SJCRH30 (cell line): ENCODE results near the gene CRYGN. TPM values are rescaled to one million over a fixed set of nuclear protein-coding genes. Genes with fewer than 3 reads are reported as not detected.

Experiments
- DNase-seq, 2 experiments: peaks; one replicate each; pipeline ENCODE4 v3.0.0-alpha.2; 2015 to 2020
- H3K27ac ChIP-seq: fragments of 250-450 bp; sonication (Bioruptor Pico); 2 replicates; pipeline ENCODE4 v1.5.1; 2020; ENCODE audit warnings: mild to moderate bottlenecking, moderate library complexity
- H3K27me3 ChIP-seq: fragments of 250-450 bp; sonication (Bioruptor Pico); 2 replicates; pipeline ENCODE4 v1.5.1; 2020; ENCODE audit warnings: mild to moderate bottlenecking, moderate library complexity
- H3K36me3 ChIP-seq: fragments of 250-450 bp; sonication (Bioruptor Pico); 2 replicates; pipeline ENCODE4 v1.5.1; 2020; ENCODE audit warnings: mild to moderate bottlenecking, moderate library complexity
- H3K4me1 ChIP-seq: fragments of 250-450 bp; sonication (Bioruptor Pico); 2 replicates; pipeline ENCODE4 v1.5.1; 2020; ENCODE audit warnings: mild to moderate bottlenecking, moderate library complexity
- H3K4me3 ChIP-seq: fragments of 250-450 bp; sonication (Bioruptor Pico); 2 replicates; pipeline ENCODE4 v1.5.1; 2020; ENCODE audit warnings: mild to moderate bottlenecking, moderate library complexity
- H3K9me3 ChIP-seq: fragments of 250-450 bp; sonication (Bioruptor Pico); replicated peaks from 2 replicates; pipeline ENCODE4 v1.5.1; 2020; ENCODE audit warnings: mild to moderate bottlenecking, moderate library complexity
- total RNA-seq: library from RNA; depleted of rRNA; stranded (reverse); fragments of >200 nt; shearing (Covaris generic); gene quantifications from 2 replicates; pipeline ENCODE4 v1.2.3, GENCODE V29; 2014

CRYGN gene
- total RNA-seq, 1 experiment from 2014 or later = not detected

GRCh38 chr7:151404216-151405011 lies 35.5 kb downstream of the CRYGN start:
- DNase-seq = no peak
- H3K27ac ChIP-seq = no peak overlapping the region
- H3K4me1 ChIP-seq = peaks cover 4% of the 10 kb centered on the region; the same call in 1 of the 2 replicates
- H3K9me3 ChIP-seq = no peaks in the 10 kb centered on the region
- H3K27me3 ChIP-seq = 0 out of 2 replicates have a peak, but pooled peaks cover 3% of the 10 kb centered on the region
- H3K4me3 ChIP-seq = no peak overlapping the region
- H3K36me3 ChIP-seq = no peaks in the 10 kb centered on the region

- DNase-seq = no peak
- Histone ChIP-seq H3K9me3 (no peaks in the 10 kb centered on the region), H3K36me3 (no peaks in the 10 kb centered on the region), H3K27ac (no peak overlapping the region), H3K4me1 (peaks cover 5% of the 10 kb centered on the region; the same call in 1 of the 2 replicates), H3K27me3 (0 out of 2 replicates have a peak, but pooled peaks cover 3% of the 10 kb centered on the region), H3K4me3 (no peak overlapping the region)
These were observed 36.2 kb downstream of the CRYGN start for GRCh38 chr7:151403764-151404163.

- Histone ChIP-seq H3K27me3 (0 out of 2 replicates have a peak, but pooled peaks cover 3% of the 10 kb centered on the region), H3K27ac (no peak overlapping the region), H3K4me3 (no peak overlapping the region), H3K9me3 (0 out of 2 replicates have a peak, but pooled peaks cover 4% of the 10 kb centered on the region), H3K4me1 (peaks cover 5% of the 10 kb centered on the region; the same call in 1 of the 2 replicates), H3K36me3 (no peaks in the 10 kb centered on the region)
- no peak for DNase-seq
These were observed 37.7 kb downstream of the CRYGN start for GRCh38 chr7:151402029-151402835.

- Histone ChIP-seq H3K27ac (no peak overlapping the region), H3K4me1 (peaks cover 5% of the 10 kb centered on the region; the same call in 1 of the 2 replicates), H3K27me3 (0 out of 2 replicates have a peak, but pooled peaks cover 3% of the 10 kb centered on the region), H3K9me3 (0 out of 2 replicates have a peak, but pooled peaks cover 4% of the 10 kb centered on the region), H3K36me3 (no peaks in the 10 kb centered on the region), H3K4me3 (no peak overlapping the region)
- no peak for DNase-seq
These were observed 39.2 kb downstream of the CRYGN start for GRCh38 chr7:151400626-151401315.

GRCh38 chr7:151399906-151400305 lies 40.0 kb downstream of the CRYGN start:
- H3K4me3 ChIP-seq = no peak overlapping the region
- DNase-seq = no peak
- 0 out of 2 replicates have a peak, but pooled peaks cover 4% of the 10 kb centered on the region for H3K9me3 ChIP-seq
- H3K27ac ChIP-seq = no peak overlapping the region
- H3K27me3 ChIP-seq = 0 out of 2 replicates have a peak, but pooled peaks cover 3% of the 10 kb centered on the region
- H3K4me1 ChIP-seq = peaks cover 5% of the 10 kb centered on the region; the same call in 1 of the 2 replicates
- H3K36me3 ChIP-seq = no peaks in the 10 kb centered on the region

- H3K4me3 ChIP-seq = no peak overlapping the region
- 0 out of 2 replicates have a peak, but pooled peaks cover 3% of the 10 kb centered on the region for H3K27me3 ChIP-seq
- H3K9me3 ChIP-seq = 0 out of 2 replicates have a peak, but pooled peaks cover 4% of the 10 kb centered on the region
- H3K36me3 ChIP-seq = no peaks in the 10 kb centered on the region
- no peak for DNase-seq
- peaks cover 5% of the 10 kb centered on the region; the same call in 1 of the 2 replicates for H3K4me1 ChIP-seq
- no peak overlapping the region for H3K27ac ChIP-seq
These were observed 40.7 kb downstream of the CRYGN start for GRCh38 chr7:151399305-151399601.

GRCh38 chr7:151398446-151399304 lies 41.3 kb downstream of the CRYGN start:
- H3K27ac ChIP-seq = no peak overlapping the region
- H3K4me1 ChIP-seq = peaks cover 8% of the 10 kb centered on the region
- no peaks in the 10 kb centered on the region for H3K36me3 ChIP-seq
- DNase-seq = no peak
- 0 out of 2 replicates have a peak, but pooled peaks cover 4% of the 10 kb centered on the region for H3K9me3 ChIP-seq
- 0 out of 2 replicates have a peak, but pooled peaks cover 3% of the 10 kb centered on the region for H3K27me3 ChIP-seq
- H3K4me3 ChIP-seq = no peak overlapping the region

- Histone ChIP-seq H3K4me1 (peaks cover 8% of the 10 kb centered on the region), H3K9me3 (0 out of 2 replicates have a peak, but pooled peaks cover 4% of the 10 kb centered on the region), H3K4me3 (no peak overlapping the region), H3K27ac (no peak overlapping the region), H3K27me3 (peaks cover 8% of the 10 kb centered on the region; the same call in 1 of the 2 replicates), H3K36me3 (no peaks in the 10 kb centered on the region)
- no peak for DNase-seq
These were observed 42.9 kb downstream of the CRYGN start for GRCh38 chr7:151397026-151397425.

GRCh38 chr7:151396328-151396970 lies 43.5 kb downstream of the CRYGN start:
- Histone ChIP-seq H3K27me3 (peaks cover 8% of the 10 kb centered on the region; the same call in 1 of the 2 replicates), H3K4me1 (peaks cover 8% of the 10 kb centered on the region), H3K36me3 (no peaks in the 10 kb centered on the region), H3K4me3 (no peak overlapping the region), H3K27ac (no peak overlapping the region), H3K9me3 (0 out of 2 replicates have a peak, but pooled peaks cover 4% of the 10 kb centered on the region)
- DNase-seq = no peak

- H3K27me3 ChIP-seq = peaks cover 8% of the 10 kb centered on the region; the same call in 1 of the 2 replicates
- DNase-seq = no peak
- H3K27ac ChIP-seq = no peak overlapping the region
- no peak overlapping the region for H3K4me3 ChIP-seq
- peaks cover 8% of the 10 kb centered on the region for H3K4me1 ChIP-seq
- no peaks in the 10 kb centered on the region for H3K36me3 ChIP-seq
- H3K9me3 ChIP-seq = 0 out of 2 replicates have a peak, but pooled peaks cover 4% of the 10 kb centered on the region
These were observed 44.9 kb downstream of the CRYGN start for GRCh38 chr7:151395036-151395367.

GRCh38 chr7:151394076-151395035 lies 45.6 kb downstream of the CRYGN start:
- peaks cover 4% of the 10 kb centered on the region for H3K4me1 ChIP-seq
- DNase-seq = no peak
- H3K9me3 ChIP-seq = 0 out of 2 replicates have a peak, but pooled peaks cover 4% of the 10 kb centered on the region
- H3K36me3 ChIP-seq = no peaks in the 10 kb centered on the region
- H3K27ac ChIP-seq = no peak overlapping the region
- no peak overlapping the region for H3K4me3 ChIP-seq
- peaks cover 8% of the 10 kb centered on the region; the same call in 1 of the 2 replicates for H3K27me3 ChIP-seq
